Activated CD4-positive, alpha-beta T cell treated with anti-CD3 and anti-CD28 coated beads, Interleukin-2, amount 10 ng/mL, durations not matched to agents 24 days and 14 days (primary cell): ENCODE results near the gene CENPO. TPM values are rescaled to one million over a fixed set of nuclear protein-coding genes. Genes with fewer than 3 reads are reported as not detected.

ENCODE experiments used
- DNase-seq: peaks from one replicate; pipeline ENCODE4 v3.0.0; 2022
- H3K27ac Mint-ChIP-seq: one replicate; pipeline ENCODE4 v1.8.0; 2022; ENCODE audit warnings: mild to moderate bottlenecking, mixed read lengths
- H3K27me3 Mint-ChIP-seq: one replicate; pipeline ENCODE4 v1.8.0; 2022; ENCODE audit warnings: mixed read lengths
- H3K36me3 Mint-ChIP-seq: one replicate; pipeline ENCODE4 v1.8.0; 2022; ENCODE audit warnings: low read depth, mild to moderate bottlenecking, mixed read lengths
- H3K4me1 Mint-ChIP-seq: one replicate; pipeline ENCODE4 v1.8.0; 2021; ENCODE audit warnings: mixed read lengths
- H3K4me3 Mint-ChIP-seq: one replicate; pipeline ENCODE4 v1.8.0; 2022; ENCODE audit warnings: mild to moderate bottlenecking, moderate library complexity, mixed read lengths
- H3K9me3 Mint-ChIP-seq: one replicate; pipeline ENCODE4 v1.8.0; 2021; ENCODE audit warnings: mixed read lengths
- intact Hi-C: fragments of 100-400 bp; cut with micrococcal nuclease; formaldehyde crosslinking; loops from one replicate; pipeline ENCODE4 v1.15.1; 2023
- total RNA-seq: library from RNA; stranded (reverse); gene quantifications from 2 replicates; pipeline ENCODE4 v1.2.3, GENCODE V29; 2022

The CENPO gene
- total RNA-seq, 1 donor from 2014 or later = 44.0 TPM

GRCh38 chr2:24842081-24843050, 49.1 kb downstream of the CENPO start:
- Mint-ChIP-seq H3K9me3 (no peaks in the 10 kb centered on the region), H3K4me3 (no peak overlapping the region), H3K27ac (no peak overlapping the region), H3K27me3 (no peaks in the 10 kb centered on the region), H3K4me1 (no peaks in the 10 kb centered on the region), H3K36me3 (peaks cover 14% of the 10 kb centered on the region)
- intact Hi-C loops = no loop called here
- no peak for DNase-seq

- Mint-ChIP-seq H3K9me3 (no peaks in the 10 kb centered on the region), H3K36me3 (peaks cover 13% of the 10 kb centered on the region), H3K4me1 (no peaks in the 10 kb centered on the region), H3K4me3 (no peak overlapping the region), H3K27me3 (no peaks in the 10 kb centered on the region), H3K27ac (no peak overlapping the region)
- intact Hi-C loops = no loop called here
- DNase-seq = no peak
These were observed 50.2 kb downstream of the CENPO start for GRCh38 chr2:24843330-24843860.

GRCh38 chr2:24844023-24844685, 50.9 kb downstream of the CENPO start:
- Mint-ChIP-seq H3K9me3 (no peaks in the 10 kb centered on the region), H3K27ac (no peak overlapping the region), H3K36me3 (peaks cover 17% of the 10 kb centered on the region), H3K4me3 (no peak overlapping the region), H3K27me3 (no peaks in the 10 kb centered on the region), H3K4me1 (no peaks in the 10 kb centered on the region)
- DNase-seq = no peak
- intact Hi-C loops = no loop called here

GRCh38 chr2:24845691-24846090, 52.5 kb downstream of the CENPO start:
- no peaks in the 10 kb centered on the region for H3K27me3 Mint-ChIP-seq
- H3K4me3 Mint-ChIP-seq = no peak overlapping the region
- DNase-seq = no peak
- peaks cover 2% of the 10 kb centered on the region for H3K4me1 Mint-ChIP-seq
- peaks cover 20% of the 10 kb centered on the region for H3K36me3 Mint-ChIP-seq
- H3K27ac Mint-ChIP-seq = no peak overlapping the region
- H3K9me3 Mint-ChIP-seq = no peaks in the 10 kb centered on the region
- intact Hi-C loops = no loop called here

GRCh38 chr2:24850944-24851343, 57.7 kb downstream of the CENPO start:
- H3K36me3 Mint-ChIP-seq = peaks cover 12% of the 10 kb centered on the region
- H3K27ac Mint-ChIP-seq = no peak overlapping the region
- H3K27me3 Mint-ChIP-seq = no peaks in the 10 kb centered on the region

GRCh38 chr2:24852026-24852425, 58.8 kb downstream of the CENPO start:
- intact Hi-C loops = no loop called here
- no peaks in the 10 kb centered on the region for H3K27me3 Mint-ChIP-seq
- H3K4me3 Mint-ChIP-seq = no peak overlapping the region
- H3K27ac Mint-ChIP-seq = no peak overlapping the region
- H3K4me1 Mint-ChIP-seq = peaks cover 2% of the 10 kb centered on the region
- no peak for DNase-seq
- no peaks in the 10 kb centered on the region for H3K9me3 Mint-ChIP-seq
- H3K36me3 Mint-ChIP-seq = peaks cover 12% of the 10 kb centered on the region

More at GRCh38 chr2:24850944-24851343, 57.7 kb downstream of the CENPO start:
- no peaks in the 10 kb centered on the region for H3K9me3 Mint-ChIP-seq
- no peak for DNase-seq
- intact Hi-C loops = no loop called here
- H3K4me3 Mint-ChIP-seq = no peak overlapping the region
- peaks cover 2% of the 10 kb centered on the region for H3K4me1 Mint-ChIP-seq

GRCh38 chr2:24852431-24853020, 59.3 kb downstream of the CENPO start:
- Mint-ChIP-seq H3K27ac (no peak overlapping the region), H3K36me3 (peaks cover 9% of the 10 kb centered on the region), H3K9me3 (no peaks in the 10 kb centered on the region), H3K27me3 (no peaks in the 10 kb centered on the region), H3K4me1 (peaks cover 2% of the 10 kb centered on the region), H3K4me3 (no peak overlapping the region)
- DNase-seq = no peak
- intact Hi-C loops = no loop called here

GRCh38 chr2:24853046-24853445, 59.8 kb downstream of the CENPO start:
- H3K4me3 Mint-ChIP-seq = no peak overlapping the region
- intact Hi-C loops = no loop called here

GRCh38 chr2:24853996-24854395, 60.8 kb downstream of the CENPO start:
- no peak overlapping the region for H3K4me3 Mint-ChIP-seq
- H3K9me3 Mint-ChIP-seq = no peaks in the 10 kb centered on the region
- no peaks in the 10 kb centered on the region for H3K27me3 Mint-ChIP-seq
- intact Hi-C loops = no loop called here
- no peak overlapping the region for H3K27ac Mint-ChIP-seq
- H3K4me1 Mint-ChIP-seq = peaks cover 2% of the 10 kb centered on the region
- H3K36me3 Mint-ChIP-seq = peaks cover 3% of the 10 kb centered on the region
- DNase-seq = no peak

More at GRCh38 chr2:24853046-24853445, 59.8 kb downstream of the CENPO start:
- Mint-ChIP-seq H3K27me3 (no peaks in the 10 kb centered on the region), H3K9me3 (no peaks in the 10 kb centered on the region), H3K27ac (no peak overlapping the region), H3K4me1 (peaks cover 2% of the 10 kb centered on the region), H3K36me3 (peaks cover 8% of the 10 kb centered on the region)
- DNase-seq = no peak

- no peaks in the 10 kb centered on the region for H3K27me3 Mint-ChIP-seq
- intact Hi-C loops = no loop called here
- H3K27ac Mint-ChIP-seq = no peak overlapping the region
- no peak overlapping the region for H3K4me3 Mint-ChIP-seq
- H3K36me3 Mint-ChIP-seq = no peaks in the 10 kb centered on the region
- no peak for DNase-seq
- no peaks in the 10 kb centered on the region for H3K9me3 Mint-ChIP-seq
- no peaks in the 10 kb centered on the region for H3K4me1 Mint-ChIP-seq
These were observed 61.9 kb downstream of the CENPO start for GRCh38 chr2:24855022-24855622.

- Mint-ChIP-seq H3K27ac (no peak overlapping the region), H3K4me1 (no peaks in the 10 kb centered on the region), H3K9me3 (no peaks in the 10 kb centered on the region), H3K4me3 (no peak overlapping the region), H3K36me3 (no peaks in the 10 kb centered on the region), H3K27me3 (no peaks in the 10 kb centered on the region)
- no peak for DNase-seq
- intact Hi-C loops = no loop called here
These were observed 62.5 kb downstream of the CENPO start for GRCh38 chr2:24855726-24856125.

- no peaks in the 10 kb centered on the region for H3K36me3 Mint-ChIP-seq
These were observed 63.6 kb downstream of the CENPO start for GRCh38 chr2:24856791-24857211.

GRCh38 chr2:24857746-24858145, 64.5 kb downstream of the CENPO start:
- intact Hi-C loops = no loop called here
- DNase-seq = no peak
- Mint-ChIP-seq H3K4me1 (no peaks in the 10 kb centered on the region), H3K4me3 (no peak overlapping the region), H3K36me3 (no peaks in the 10 kb centered on the region), H3K9me3 (no peaks in the 10 kb centered on the region), H3K27me3 (no peaks in the 10 kb centered on the region), H3K27ac (no peak overlapping the region)

More at GRCh38 chr2:24856791-24857211, 63.6 kb downstream of the CENPO start:
- Mint-ChIP-seq H3K27ac (no peak overlapping the region), H3K27me3 (no peaks in the 10 kb centered on the region), H3K4me3 (no peak overlapping the region), H3K4me1 (no peaks in the 10 kb centered on the region), H3K9me3 (no peaks in the 10 kb centered on the region)
- no peak for DNase-seq
- intact Hi-C loops = no loop called here
